Islet precursor cell (in vitro differentiated cells): ENCODE results near the gene CENPB.

ENCODE experiments used
- DNase-seq: peaks from one replicate; pipeline ENCODE4 v3.0.0-alpha.2; 2018

CENPB gene

GRCh38 chr20:3744806-3745685 lies 41.5 kb downstream of the CENPB start:
- DNase-seq = peak; percentile 93

- DNase-seq = no peak
Observed at GRCh38 chr20:3744037-3744436, 42.5 kb downstream of the CENPB start.

DNA sequence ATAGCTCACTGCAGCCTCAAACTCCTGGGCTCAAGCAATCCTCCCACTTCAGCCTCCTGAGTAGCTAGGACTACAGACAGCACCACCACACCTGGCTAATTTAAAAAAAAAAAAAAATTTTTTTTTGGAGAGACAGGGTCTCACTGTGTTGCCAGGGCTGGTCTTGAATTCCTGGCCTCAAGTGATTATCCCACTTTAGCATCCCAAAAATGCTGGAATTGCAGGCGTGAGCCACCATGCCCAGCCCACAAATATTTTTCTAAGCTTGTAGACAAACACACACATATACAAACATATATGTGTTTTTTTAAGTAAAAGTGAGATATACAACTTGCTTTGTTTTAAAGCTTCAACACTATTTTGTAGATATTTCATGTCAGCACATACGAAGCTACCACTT lies 43.3 kb downstream of the CENPB start:
- DNase-seq = no peak

GRCh38 chr20:3741836-3742458 lies 44.6 kb downstream of the CENPB start:
- DNase-seq = no peak

DNA sequence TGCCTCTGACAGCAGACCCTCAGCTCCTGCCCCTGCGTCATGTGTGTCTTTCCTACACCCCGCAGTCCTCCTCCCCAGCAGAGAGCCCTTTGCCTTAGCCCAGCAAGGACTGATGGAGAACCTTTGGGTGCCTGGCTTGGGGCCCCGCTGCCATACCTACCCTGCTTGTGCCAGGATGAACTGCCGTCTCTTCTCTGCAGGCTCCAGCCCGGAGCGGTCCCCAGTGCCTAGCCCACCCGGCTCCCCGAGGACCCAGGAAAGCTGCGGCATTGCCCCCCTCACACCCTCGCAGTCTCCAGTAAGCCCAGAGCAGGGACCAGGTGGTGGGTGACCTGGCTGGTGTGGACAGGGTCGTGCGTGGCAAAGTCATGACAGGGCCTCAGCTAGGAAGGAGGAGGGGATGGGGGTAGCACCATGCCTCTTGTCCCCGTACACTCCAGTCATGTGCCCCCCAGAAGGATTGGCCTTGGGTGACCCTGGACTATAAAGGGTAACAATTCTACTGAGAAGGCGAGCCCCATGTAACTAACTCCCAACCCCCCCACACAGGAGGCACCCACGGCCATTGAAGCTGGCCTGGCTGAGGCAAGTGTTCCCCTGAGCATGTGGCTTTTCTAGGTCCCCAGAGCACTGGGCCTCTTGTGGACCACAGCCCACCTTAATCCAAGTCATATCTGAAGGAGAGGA lies 45.8 kb downstream of the CENPB start:
- DNase-seq = no peak

GRCh38 chr20:3739926-3740451 lies 46.6 kb downstream of the CENPB start:
- no peak for DNase-seq

GRCh38 chr20:3739054-3739925 lies 47.2 kb downstream of the CENPB start:
- DNase-seq = no peak

DNA sequence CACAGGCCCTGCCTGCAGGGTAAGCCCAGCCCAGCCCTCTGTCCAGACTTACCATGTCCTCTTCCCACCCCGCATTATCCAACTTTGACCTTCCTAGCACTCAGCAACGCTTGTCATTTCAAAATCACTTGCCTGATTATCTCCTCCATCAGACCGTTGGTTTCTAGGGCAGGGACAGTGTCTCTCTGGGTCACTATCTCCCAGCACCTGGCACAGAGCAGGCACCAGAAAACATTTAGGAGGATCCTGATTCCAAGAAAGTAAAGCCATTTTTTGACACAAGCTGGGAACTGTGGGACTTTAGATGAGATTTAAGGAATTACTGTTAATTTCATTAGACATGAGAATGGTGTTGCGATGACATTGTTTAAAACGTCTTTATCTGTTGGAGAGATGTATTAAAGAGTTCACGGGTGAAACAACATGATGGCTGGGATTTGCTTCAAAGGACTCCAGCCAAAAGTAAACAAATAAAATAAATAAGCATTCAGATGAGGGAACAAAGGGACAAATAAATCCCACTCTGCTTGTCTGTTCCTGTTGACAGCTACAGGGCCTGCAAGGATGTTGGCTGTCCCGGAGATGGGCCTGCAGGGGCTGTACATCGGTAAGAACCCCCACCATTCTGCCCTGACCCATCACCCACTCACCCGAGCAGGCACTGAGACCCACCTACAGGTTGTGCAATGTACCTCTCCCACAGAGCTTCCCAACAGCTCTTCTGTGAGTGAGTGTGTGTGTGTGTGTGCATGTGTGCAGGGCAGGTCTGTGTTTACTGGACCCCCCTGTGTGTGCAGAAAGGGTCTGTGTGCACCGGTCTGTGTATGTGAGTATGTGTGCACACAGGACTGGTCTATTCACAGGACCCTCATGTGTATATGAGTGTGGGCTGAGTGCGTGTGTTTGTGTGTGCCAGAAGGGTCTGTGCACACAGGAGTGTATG lies 48.2 kb downstream of the CENPB start:
- DNase-seq = no peak

DNA sequence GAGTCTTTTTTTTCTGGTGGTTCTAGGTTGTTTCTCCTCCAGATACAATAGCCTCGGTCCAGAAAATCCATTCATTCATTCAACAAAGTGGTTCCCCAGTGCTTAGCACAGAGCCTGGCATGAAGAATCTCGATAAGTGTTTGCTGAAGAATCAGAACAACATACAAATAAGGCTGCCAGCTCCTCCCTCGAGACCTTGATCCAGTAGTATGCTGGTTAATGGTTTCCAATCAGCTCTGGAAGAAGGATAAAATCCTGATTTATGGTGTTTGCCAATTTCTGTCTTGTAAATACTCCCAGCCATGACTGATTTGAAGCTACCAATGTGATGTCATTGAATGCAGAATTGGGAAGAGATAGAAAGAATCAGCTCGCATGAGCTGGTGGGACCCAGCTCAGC lies 50.8 kb downstream of the CENPB start:
- DNase-seq = no peak

DNA sequence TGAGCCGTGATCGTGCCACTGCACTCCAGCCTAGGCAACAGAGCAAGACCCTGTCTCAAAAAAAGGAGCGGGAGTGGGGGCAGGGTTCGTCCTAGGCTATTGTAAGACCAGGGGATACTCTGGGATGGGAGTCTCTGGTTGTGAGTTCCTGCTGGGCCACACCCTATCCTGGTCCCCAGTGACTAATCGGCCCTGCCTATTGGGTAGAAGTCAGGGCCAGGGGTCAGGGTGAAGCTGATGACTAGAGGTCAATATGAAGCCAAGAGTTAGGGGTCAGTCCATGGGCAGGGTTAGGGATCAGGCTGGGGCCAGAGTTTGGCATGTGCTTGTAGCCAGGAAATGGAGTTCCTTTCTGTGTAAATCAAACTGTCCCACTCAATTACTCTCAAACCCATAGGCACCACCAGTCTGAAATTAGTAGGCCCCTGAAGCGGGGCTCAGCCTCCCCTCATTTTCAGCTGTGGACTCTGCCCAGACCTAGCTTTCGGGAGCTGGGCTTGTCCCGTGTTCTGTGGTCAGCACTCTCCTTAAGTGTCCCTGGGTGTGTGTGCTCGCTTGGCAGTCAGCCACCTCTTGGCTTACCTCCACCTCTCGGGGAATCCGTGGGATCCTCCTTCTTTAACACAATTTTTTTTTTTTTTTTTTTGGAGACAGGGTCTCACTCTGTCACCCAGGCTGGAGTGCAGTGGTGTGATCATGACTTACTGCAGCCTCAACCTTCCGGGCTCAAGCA lies 52.3 kb downstream of the CENPB start:
- DNase-seq = no peak
